ENCODE results near the gene NTN1.
A peak's percentile ranks its signal among the peaks of the same experiment; 100 is the strongest.

Gene NTN1

GRCh38 chr17:9026741-9027140, 5.4 kb downstream of the NTN1 start:
- Histone ChIP-seq H3K9me3 (ENCODE audit: control insufficient read depth, insufficient read depth, low read depth, low read length) (no peaks in the 10 kb centered on the region), H3K27ac (ENCODE audit: extremely low read depth, low read depth, low read length) (no peak overlapping the region; the same call in 1 of the 2 replicates), H3K4me1 (ENCODE audit: control insufficient read depth, insufficient read depth, low read length) (peaks cover 30% of the 10 kb centered on the region), H3K4me3 (ENCODE audit: low read depth, low read length) (no peak overlapping the region), H3K36me3 (ENCODE audit: control insufficient read depth in 2 of 2, insufficient read depth in 1 of 2, low read length in 2 of 2) (peaks cover 0 to 15% of the 10 kb centered on the region in 2 experiments; a peak in 2 of 3 replicates)
- 0 out of 2 replicates have a peak, but pooled peaks have one; percentile 12 for TF ChIP-seq ZIC2 (tag by site-specific recombination; IDR thresholded peaks at IDR 0.05)
- TF ChIP-seq, protein P1, sequence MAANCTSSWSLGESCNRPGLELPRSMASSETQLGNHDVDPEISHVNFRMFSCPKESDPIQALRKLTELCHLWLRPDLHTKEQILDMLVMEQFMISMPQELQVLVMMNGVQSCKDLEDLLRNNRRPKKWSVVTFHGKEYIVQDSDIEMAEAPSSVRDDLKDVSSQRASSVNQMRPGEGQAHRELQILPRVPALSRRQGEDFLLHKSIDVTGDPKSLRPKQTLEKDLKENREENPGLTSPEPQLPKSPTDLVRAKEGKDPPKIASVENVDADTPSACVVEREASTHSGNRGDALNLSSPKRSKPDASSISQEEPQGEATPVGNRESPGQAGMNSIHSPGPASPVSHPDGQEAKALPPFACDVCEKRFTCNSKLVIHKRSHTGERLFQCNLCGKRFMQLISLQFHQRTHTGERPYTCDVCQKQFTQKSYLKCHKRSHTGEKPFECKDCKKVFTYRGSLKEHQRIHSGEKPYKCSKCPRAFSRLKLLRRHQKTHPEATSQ (tag by site-specific recombination; IDR thresholded peaks at IDR 0.05) = no peak
- CTCF ChIA-PET = interaction anchor here (0.5 to 1.5 kb wide), 5 partner anchors 10 to 524 kb away, joined by 3 to 5 read pairs (median 3); no protein-coding TSS in a partner anchor
- POLR2A ChIA-PET = interaction anchor here (0.7 kb wide), 1 partner anchor 467 kb away, joined by 6 read pairs; no protein-coding TSS in a partner anchor

DNA sequence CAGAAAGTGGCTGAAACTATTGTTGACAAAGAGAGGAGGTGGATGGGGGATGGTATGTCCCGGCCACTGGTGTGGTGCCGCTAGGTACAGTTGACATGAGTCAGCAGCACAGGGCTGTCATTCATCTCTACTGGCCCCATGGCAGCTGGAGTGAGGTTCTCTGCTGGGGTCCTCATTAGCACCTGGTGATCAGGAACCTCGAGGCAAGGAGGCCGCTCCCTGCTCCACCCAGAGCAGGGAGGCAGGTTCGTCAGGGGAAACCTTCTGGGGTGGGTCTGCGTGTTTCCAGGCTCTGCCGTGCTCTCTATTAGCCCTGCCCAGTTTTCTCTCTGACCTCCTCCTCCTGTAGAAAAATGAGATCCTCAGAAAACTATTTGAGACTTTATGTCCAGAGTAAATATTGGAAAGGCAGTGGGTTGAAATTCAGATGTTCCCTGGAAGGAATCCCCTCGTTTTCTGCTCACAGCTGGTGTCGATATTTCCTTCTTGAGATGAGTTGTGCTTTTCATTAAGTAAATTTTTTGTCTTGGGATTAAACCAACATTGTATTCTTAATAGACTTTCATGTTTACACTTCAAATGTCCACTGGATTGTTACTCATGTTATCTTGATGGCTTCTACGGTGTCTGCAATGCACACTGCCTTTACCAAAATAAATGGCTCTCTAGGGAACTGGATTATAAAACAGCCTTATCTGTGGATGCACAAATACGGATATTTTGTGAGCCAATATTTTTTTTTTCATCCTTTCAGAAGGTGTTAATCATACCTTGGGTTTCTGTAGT, 7.1 kb downstream of the NTN1 start:
- peaks cover 30% of the 10 kb centered on the region for H3K4me1 ChIP-seq (ENCODE audit: control insufficient read depth, insufficient read depth, low read length)
- ChIA-PET POLR2A (no interaction called here), CTCF (interaction anchor here (2.0 kb wide), 1 partner anchor 30 kb away, joined by 7 read pairs; no protein-coding TSS in a partner anchor)
- TF ChIP-seq, protein P2, sequence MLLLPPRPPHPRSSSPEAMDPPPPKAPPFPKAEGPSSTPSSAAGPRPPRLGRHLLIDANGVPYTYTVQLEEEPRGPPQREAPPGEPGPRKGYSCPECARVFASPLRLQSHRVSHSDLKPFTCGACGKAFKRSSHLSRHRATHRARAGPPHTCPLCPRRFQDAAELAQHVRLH (tag by site-specific recombination; IDR thresholded peaks at IDR 0.05) = 0 out of 2 replicates have a peak, but pooled peaks have one; percentile 22
- TF ChIP-seq ZNF398 (tag by site-specific recombination; IDR thresholded peaks at IDR 0.05) (peak; percentile 86), PRDM10 (tag by site-specific recombination; IDR thresholded peaks at IDR 0.05) (peak; percentile 93), ZBTB44 (tag by site-specific recombination; IDR thresholded peaks at IDR 0.05) (0 out of 2 replicates have a peak, but pooled peaks have one; percentile 33), ZNF148 (tag by site-specific recombination; IDR thresholded peaks at IDR 0.05; ENCODE audit: borderline replicate concordance) (no peak), ZNF311 (tag by site-specific recombination; IDR thresholded peaks at IDR 0.05; ENCODE audit: borderline replicate concordance) (no peak), MEIS1 (CRISPR knock-in tag; IDR thresholded peaks at IDR 0.05; ENCODE audit: borderline replicate concordance) (no peak)
- TF ChIP-seq, protein P3, sequence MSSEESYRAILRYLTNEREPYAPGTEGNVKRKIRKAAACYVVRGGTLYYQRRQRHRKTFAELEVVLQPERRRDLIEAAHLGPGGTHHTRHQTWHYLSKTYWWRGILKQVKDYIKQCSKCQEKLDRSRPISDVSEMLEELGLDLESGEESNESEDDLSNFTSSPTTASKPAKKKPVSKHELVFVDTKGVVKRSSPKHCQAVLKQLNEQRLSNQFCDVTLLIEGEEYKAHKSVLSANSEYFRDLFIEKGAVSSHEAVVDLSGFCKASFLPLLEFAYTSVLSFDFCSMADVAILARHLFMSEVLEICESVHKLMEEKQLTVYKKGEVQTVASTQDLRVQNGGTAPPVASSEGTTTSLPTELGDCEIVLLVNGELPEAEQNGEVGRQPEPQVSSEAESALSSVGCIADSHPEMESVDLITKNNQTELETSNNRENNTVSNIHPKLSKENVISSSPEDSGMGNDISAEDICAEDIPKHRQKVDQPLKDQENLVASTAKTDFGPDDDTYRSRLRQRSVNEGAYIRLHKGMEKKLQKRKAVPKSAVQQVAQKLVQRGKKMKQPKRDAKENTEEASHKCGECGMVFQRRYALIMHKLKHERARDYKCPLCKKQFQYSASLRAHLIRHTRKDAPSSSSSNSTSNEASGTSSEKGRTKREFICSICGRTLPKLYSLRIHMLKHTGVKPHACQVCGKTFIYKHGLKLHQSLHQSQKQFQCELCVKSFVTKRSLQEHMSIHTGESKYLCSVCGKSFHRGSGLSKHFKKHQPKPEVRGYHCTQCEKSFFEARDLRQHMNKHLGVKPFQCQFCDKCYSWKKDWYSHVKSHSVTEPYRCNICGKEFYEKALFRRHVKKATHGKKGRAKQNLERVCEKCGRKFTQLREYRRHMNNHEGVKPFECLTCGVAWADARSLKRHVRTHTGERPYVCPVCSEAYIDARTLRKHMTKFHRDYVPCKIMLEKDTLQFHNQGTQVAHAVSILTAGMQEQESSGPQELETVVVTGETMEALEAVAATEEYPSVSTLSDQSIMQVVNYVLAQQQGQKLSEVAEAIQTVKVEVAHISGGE (tag by site-specific recombination; conservative IDR thresholded peaks at IDR 0.05; ENCODE audit: low read depth) = no peak
- TF ChIP-seq, protein P4, sequence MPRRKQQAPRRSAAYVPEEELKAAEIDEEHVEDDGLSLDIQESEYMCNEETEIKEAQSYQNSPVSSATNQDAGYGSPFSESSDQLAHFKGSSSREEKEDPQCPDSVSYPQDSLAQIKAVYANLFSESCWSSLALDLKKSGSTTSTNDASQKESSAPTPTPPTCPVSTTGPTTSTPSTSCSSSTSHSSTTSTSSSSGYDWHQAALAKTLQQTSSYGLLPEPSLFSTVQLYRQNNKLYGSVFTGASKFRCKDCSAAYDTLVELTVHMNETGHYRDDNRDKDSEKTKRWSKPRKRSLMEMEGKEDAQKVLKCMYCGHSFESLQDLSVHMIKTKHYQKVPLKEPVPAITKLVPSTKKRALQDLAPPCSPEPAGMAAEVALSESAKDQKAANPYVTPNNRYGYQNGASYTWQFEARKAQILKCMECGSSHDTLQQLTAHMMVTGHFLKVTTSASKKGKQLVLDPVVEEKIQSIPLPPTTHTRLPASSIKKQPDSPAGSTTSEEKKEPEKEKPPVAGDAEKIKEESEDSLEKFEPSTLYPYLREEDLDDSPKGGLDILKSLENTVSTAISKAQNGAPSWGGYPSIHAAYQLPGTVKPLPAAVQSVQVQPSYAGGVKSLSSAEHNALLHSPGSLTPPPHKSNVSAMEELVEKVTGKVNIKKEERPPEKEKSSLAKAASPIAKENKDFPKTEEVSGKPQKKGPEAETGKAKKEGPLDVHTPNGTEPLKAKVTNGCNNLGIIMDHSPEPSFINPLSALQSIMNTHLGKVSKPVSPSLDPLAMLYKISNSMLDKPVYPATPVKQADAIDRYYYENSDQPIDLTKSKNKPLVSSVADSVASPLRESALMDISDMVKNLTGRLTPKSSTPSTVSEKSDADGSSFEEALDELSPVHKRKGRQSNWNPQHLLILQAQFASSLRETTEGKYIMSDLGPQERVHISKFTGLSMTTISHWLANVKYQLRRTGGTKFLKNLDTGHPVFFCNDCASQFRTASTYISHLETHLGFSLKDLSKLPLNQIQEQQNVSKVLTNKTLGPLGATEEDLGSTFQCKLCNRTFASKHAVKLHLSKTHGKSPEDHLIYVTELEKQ (tag by site-specific recombination; IDR thresholded peaks at IDR 0.05; ENCODE audit: borderline replicate concordance) = 0 out of 2 replicates have a peak, but pooled peaks have one; percentile 11

More for the DNA sequence above, 7.1 kb downstream of the NTN1 start:
- no peaks in the 10 kb centered on the region for H3K9me3 ChIP-seq (ENCODE audit: control insufficient read depth, insufficient read depth, low read depth, low read length)
- peaks cover 0 to 7% of the 10 kb centered on the region in 2 experiments; a peak in 2 of 3 replicates for H3K36me3 ChIP-seq (ENCODE audit: control insufficient read depth in 2 of 2, insufficient read depth in 1 of 2, low read length in 2 of 2)
- H3K4me3 ChIP-seq (ENCODE audit: low read depth, low read length) = no peak overlapping the region
- H3K27ac ChIP-seq (ENCODE audit: extremely low read depth, low read depth, low read length) = peak overlapping the region; percentile 76

All from HEK293 (cell line).